Measurements from ENCODE around the gene SETD6.
"Not testable (repeated sequence)": the region's sequence is repeated elsewhere in the genome, so short reads cannot be mapped to it uniquely, and the experiment has no call there.

Gene SETD6

DNA sequence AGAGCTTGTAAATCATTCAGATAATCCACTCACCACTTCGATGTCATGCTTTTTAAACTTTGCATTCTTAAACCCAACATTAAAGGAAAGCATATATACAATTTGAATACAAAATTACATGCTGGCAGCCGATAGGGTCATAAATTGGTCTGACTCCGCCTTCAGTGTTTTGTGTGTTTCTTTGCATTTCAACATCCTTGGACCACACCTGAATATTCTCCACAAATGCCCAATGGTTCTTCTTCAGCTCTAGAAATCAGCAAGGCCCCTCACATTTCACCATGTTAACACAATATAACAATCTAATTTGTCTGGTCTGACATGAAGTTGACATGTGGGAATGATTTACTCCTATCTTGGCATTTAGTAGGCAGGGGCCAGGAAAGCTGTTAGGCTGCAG, 17.1 kb downstream of the SETD6 start:
- no peak for DNase-seq (ENCODE audit: low read depth)
- H3K4me3 ChIP-seq (ENCODE audit: low read depth, low read length): no peak overlapping the region

DNA sequence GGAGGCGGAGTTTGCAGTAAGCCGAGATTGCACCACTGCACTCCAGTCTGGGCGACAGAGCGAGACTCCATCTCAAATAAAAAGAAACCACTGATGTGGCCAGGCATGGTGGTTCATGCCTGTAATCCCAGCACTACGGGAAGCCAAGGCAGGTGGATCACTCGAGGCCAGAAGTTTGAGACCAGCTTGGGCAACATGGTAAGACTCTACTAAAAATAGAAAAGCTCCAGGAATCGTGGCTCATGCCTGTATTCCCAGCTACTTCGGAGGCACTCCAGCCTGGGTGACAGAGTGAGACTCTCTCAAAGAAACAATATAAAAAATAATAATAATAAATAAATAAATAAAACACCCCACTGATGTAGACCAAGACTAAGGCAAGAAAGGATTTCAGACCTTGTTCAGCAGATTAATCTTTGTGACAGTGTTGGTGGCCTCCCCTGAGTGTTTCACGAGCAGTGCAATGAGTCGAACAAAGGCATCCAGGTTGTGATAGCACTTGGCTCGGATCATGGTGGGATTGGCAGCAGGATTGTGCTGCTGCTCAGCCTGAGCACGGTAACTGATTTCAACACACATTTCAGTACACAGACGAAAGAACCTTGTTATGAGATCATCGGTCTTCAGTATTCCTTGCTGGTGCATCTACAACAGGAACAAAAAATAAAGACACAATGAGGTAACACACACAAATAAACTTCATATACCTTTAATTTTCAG, 18.6 kb downstream of the SETD6 start:
- DNase-seq (ENCODE audit: low read depth): no peak
- no peak overlapping the region for H3K4me3 ChIP-seq (ENCODE audit: low read depth, low read length)

GRCh38 chr16:58535100-58535499, 19.8 kb downstream of the SETD6 start:
- no peak overlapping the region for H3K4me3 ChIP-seq (ENCODE audit: low read depth, low read length)
- DNase-seq (ENCODE audit: low read depth): no peak

DNA sequence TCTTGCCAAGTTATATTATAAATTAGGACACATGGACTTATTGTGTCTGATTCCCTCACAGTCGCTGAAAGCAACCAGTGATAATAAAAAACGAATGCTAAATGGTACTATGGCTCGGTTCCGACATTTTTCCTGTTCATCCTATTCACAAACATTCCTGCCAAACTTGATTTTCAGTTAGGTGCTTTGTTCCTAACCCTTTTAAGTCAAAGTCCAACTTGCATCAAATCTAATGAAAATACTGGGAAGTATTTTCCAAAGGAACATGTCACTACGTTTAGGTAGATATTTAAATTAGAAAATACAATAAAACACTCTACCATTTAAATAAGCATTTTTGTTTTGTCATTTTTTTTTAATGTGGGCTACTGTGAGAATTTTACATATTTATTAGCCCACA, 21.0 kb downstream of the SETD6 start:
- DNase-seq (ENCODE audit: low read depth): no peak
- H3K4me3 ChIP-seq (ENCODE audit: low read depth, low read length): no peak overlapping the region

GRCh38 chr16:58537124-58537906, 22.0 kb downstream of the SETD6 start:
- no peak overlapping the region for H3K4me3 ChIP-seq (ENCODE audit: low read depth, low read length)
- DNase-seq (ENCODE audit: low read depth): no peak

DNA sequence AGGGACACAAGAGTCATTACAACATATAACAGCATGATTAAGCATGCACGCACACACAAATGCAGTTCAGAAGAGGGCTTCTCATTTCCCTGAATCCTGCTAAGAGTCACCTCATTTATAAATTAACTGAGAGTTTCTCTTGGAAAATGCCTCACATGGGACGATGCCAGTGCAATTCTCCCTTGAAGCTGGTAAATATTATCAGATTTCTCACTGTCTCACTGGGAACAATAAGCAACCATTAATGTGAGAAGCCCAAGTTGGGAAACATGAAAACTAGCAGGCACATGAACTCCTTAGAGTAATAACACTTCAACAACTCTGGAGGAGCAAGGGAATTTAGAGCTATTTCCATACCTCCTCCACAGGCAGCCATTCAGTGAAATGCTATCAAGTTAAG, 26.4 kb downstream of the SETD6 start:
- DNase-seq (ENCODE audit: low read depth): no peak
- no peak overlapping the region for H3K4me3 ChIP-seq (ENCODE audit: low read depth, low read length)

GRCh38 chr16:58542291-58542690, 27.0 kb downstream of the SETD6 start:
- no peak for DNase-seq (ENCODE audit: low read depth)
- no peak overlapping the region for H3K4me3 ChIP-seq (ENCODE audit: low read depth, low read length)

GRCh38 chr16:58543685-58544084, 28.4 kb downstream of the SETD6 start:
- H3K4me3 ChIP-seq (ENCODE audit: low read depth, low read length): no peak overlapping the region
- DNase-seq (ENCODE audit: low read depth): no peak

GRCh38 chr16:58548378-58548777, 33.1 kb downstream of the SETD6 start:
- H3K4me3 ChIP-seq (ENCODE audit: low read depth, low read length): no peak overlapping the region
- no peak for DNase-seq (ENCODE audit: low read depth)

GRCh38 chr16:58551496-58551895, 36.2 kb downstream of the SETD6 start:
- DNase-seq (ENCODE audit: low read depth): no peak
- no peak overlapping the region for H3K4me3 ChIP-seq (ENCODE audit: low read depth, low read length)

DNA sequence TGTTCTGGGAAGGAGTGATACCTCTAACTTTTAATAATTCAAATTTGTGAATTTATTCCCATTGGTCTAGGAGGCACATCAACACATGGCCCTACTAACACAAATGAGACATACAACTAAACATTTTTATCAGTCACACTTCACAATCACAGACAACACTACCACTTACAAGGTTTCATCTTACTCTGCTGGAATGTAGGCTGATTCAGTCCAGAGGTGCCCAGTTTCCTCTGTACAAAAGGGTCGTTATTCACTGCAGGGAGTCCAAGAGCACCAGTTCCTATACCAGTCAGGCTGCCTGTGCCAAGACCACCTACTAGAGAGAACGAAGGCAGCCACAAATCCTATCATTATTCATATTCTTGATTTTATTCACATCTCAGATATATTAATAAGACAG, 41.4 kb downstream of the SETD6 start:
- no peak overlapping the region for H3K4me3 ChIP-seq (ENCODE audit: low read depth, low read length)
- DNase-seq (ENCODE audit: low read depth): no peak

DNA sequence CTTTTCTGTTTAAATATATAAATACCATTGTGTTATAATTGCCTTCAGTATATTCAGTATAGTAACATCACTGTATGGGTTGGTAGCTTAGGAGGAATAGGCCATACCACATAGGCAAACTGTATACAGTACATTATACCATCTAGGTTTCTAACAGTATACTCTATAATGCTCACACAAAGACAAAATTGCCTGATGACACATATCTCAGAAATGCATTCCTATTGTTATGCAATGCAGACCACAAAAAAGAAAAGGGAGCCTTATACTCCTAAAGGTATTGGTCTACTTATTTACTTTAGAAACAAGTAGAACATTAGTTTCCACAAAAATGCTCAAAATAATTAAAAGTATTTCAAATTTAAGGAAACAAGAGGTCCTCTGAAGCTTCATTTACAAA, 47.9 kb downstream of the SETD6 start:
- peak; percentile 7 for DNase-seq (ENCODE audit: low read depth)
- H3K4me3 ChIP-seq (ENCODE audit: low read depth, low read length): no peak overlapping the region

- H3K4me3 ChIP-seq (ENCODE audit: low read depth, low read length): no peak overlapping the region
- DNase-seq (ENCODE audit: low read depth): no peak
Measured at GRCh38 chr16:58563775-58564174, 48.5 kb downstream of the SETD6 start.

- H3K4me3 ChIP-seq (ENCODE audit: low read depth, low read length): not testable (repeated sequence)
Measured at GRCh38 chr16:58565697-58566096, 50.4 kb downstream of the SETD6 start.

More at GRCh38 chr16:58565697-58566096, 50.4 kb downstream of the SETD6 start:
- DNase-seq (ENCODE audit: low read depth): not testable (repeated sequence)
